Inflammatory macrophage treated with lipopolysaccharide for 4 hours (primary cell): ENCODE measurements around the gene CCDC187.
"Not testable (repeated sequence)": the region's sequence is repeated elsewhere in the genome, so short reads cannot be mapped to it uniquely, and the experiment has no call there.

Source experiments
- DNase-seq: peaks from one replicate; pipeline ENCODE4 v3.0.0-alpha.2; 2020

CCDC187 gene

DNA sequence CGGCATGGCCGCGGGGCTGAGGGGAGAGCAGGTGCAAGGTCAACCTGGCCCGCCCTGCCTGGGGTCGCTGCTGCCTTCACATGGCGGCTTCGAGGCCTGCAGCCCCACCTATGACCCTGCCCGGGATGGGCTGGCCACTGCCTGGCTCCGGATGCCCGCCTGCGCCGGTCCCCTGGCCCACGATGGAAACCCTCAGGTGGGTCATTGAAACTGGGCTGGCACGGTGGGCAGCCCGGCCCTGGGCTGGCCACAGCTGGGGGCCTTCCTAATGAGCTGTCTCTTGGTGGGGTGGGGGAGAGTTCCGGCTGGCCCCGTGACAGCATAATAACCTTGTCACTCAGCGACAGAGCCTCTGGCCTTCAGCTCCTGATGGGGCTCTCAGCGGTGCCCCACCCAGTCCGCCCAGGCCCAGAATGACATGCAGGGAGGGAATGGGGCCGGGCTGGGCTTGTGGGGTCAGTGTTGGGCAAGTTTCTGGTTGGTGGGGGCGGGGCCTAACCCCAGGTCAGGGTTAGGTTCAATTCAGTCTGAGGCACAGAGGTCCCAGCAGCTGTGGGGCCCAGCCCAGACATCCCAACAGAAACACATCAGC is at the start of gene CCDC187:
TSS of gene CCDC187 (minus strand) at position 270 of the 592 bp plus-strand sequence. CDS start at position 6, 264 bp downstream.
- DNase-seq = no peak

DNA sequence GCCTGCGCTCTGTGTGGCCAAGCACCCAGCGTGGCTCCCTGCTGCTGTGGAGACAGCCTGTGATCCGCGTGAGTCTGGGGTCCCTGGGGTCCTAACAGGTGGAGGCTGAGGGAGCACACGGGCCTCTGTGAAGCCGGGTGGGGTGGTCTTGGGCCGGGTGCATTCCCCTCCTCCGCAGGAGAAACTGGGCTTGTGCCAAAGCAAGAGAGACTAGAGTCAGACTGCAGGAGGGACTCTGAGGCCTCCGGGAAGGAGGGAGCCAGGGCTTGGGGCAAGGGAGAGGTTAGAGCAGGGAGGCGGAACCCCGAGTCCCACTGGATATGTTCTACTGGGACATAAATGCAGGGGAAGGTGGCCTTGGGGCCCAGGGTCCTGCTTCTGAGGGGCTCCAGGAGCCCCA is 49.2 kb upstream of the CCDC187 start:
- DNase-seq = no peak

DNA sequence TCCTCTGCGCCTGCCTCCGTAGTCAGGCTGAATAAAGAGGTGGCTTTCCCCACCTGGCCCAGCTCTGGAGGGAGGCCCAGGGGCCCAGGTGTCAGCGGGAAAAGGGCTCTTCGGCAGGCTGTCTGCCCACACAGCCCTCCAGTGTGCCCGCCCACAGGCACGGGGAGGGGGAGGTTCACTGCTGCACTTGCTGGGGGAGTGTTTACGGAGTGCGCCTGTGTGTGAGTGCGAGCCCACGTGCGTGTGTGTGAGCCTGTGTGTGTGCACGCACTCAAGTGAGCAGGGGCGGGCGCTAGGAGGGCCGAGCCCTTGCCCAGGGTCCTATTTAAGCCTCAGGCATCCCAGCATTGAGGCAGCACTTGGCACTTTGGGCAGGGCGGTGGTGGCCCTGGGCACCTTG is 48.8 kb upstream of the CCDC187 start:
- DNase-seq = no peak

DNA sequence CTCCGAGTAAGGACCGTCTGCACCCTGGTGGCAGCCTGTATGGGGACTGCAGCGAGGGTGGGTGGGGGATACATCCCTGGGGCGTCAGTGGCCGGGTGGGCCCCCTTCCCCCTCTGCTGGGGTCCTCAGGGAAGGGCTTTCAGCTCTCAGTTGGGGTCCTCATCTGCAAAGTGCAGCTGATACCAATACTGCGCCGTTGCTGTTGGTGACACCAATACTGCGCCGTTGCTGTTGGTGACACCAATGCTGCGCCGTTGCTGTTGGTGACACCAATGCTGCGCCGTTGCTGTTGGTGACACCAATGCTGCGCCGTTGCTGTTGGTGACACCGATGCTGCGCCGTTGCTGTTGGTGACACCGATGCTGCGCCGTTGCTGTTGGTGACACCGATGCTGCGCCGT is 48.0 kb upstream of the CCDC187 start:
- DNase-seq = not testable (repeated sequence)

DNA sequence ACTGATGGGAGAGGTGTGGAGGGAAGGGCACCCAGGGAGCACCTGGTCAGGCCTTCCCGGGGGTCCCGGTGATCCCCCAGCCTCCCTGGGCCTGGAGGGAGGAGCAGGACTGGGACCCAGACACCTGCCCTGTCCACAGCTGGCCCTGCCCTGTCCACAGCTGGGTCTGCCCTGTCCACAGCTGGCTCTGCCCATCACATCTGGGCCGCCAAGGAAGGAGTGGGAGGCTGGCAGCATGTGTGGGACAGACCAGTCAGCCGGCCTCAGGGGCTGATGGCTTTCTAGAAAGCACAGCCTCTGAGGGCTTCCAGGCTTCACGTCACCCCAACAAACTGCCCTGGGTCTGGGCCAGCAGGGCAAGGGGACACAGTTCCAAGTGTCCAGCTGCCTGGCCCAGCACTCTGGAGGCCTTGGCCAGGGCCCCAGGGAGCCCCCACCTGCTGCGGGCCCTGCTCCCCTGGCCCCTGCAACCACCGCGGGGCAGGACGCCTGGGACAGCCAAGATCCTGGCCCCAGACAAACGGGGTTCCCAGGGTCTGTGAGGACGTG is 47.4 kb upstream of the CCDC187 start:
- DNase-seq = no peak

DNA sequence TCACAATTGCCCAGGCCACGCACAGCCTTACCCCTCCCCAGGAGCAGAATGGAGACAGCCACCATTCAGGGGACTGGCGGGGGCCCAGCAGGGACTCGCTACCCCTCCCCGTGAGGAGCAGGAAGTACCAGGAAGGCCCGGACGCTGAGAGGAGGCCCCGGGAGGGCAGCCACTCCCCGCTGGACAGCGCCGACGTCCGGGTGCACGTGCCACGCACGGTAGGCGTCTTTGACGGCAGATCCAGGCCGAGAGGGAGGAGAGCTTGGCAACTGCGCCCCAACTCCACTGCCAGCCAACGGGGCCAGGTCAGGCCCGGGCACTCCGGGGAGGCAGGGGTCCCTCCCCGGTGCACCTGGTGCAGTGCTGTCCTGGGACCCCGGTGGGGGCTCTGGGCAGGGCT is 45.7 kb upstream of the CCDC187 start:
- no peak for DNase-seq

DNA sequence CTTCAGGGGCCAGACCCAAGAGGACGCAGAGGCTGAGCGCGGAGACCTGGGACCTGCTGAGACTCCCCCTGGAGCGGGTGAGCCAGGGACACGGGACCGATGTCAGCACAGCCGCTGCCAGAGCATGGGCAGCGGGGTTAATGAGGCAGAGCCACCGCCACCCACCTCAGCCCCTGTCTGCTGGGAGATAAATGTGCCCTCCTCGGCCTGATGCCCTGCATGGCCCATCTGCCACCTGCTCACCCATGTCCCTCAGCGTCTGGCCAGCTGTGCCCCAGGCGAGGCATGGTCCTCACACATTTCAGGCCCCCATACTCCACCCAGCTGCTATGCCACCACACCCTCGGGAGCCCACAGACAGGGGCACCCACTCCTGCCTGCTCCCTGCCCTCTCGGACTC is 44.8 kb upstream of the CCDC187 start:
- DNase-seq = no peak

DNA sequence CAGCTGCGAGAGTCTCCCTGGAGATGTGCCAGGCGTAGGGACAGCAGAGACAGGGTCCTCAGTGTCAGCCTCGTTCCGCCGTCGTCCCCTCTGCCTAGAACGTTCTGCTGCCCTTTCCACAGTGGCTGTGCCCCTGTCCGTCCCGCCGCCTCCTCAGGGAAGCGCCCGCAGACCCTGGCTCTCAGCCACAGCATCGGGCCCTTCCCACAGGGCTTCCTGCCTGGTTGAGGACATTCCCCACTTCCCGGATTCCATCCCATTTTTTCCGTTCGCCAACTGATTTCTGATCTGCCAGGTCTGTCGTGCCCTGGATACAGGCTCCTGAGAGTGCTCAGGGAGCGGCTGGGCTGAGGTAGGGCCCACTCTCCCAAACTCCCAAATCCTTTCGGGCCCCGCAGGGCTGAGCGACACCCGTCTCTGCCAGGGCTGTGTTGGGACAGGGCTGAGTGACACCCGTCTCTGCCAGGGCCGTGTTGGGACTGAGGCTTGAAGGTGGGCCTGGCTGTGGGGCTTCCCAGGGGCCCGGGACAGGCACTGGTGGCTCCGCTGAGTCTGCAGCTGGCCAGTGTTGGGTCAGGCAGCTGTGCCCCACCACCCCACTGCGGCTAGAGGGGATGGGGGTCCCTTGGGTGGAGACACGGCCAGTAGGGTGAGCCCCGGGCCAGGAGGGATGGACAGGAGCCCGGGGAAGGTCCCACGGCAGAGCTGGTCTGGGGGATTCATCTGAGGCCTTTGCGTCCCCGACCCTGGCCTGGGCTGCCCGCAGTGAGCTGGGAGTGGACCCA is 43.8 kb upstream of the CCDC187 start:
- no peak for DNase-seq

DNA sequence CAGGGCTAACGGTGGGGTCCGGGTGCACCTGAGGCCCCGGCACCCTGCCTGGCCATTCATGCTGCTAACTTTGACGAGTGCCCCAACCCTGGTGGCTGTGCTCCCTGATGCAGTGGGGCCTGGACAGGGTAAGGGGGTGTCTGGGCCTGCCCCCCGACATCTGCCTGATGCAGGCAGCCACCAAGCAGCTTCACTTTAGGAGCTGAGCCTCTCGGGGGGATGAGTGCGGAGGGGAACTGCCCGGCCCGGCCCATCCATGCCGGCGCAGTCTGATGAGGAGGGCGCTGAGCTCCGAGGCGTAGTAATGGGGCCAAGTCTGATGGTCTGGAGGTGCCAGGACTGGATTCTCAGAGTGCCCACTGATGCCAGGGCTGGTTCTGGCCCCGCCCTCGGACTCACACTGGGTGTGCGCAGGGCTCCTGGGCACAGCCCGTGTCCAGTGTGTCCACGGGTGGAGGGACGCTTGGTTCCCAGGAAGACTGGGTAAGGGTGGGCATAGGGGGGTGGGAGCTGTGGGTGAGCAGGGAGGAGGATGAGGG is 43.1 kb upstream of the CCDC187 start:
- no peak for DNase-seq

DNA sequence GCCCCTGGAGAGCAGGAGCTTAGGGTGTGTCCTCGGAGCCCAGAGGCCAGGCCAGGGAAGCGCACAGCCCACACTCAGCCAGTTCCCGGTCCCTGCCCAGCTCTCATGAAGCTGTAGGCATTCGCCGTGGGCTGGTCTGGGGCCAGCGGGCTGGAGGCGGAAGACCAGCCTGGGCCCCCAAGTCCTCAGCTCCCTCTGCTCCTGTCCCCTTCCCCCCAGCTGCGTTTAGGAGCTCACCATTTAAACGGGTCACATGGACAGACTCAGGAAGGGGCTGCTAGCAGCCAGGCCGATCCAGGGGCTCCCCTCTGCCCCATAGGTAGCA is 42.2 kb upstream of the CCDC187 start:
- DNase-seq = no peak

DNA sequence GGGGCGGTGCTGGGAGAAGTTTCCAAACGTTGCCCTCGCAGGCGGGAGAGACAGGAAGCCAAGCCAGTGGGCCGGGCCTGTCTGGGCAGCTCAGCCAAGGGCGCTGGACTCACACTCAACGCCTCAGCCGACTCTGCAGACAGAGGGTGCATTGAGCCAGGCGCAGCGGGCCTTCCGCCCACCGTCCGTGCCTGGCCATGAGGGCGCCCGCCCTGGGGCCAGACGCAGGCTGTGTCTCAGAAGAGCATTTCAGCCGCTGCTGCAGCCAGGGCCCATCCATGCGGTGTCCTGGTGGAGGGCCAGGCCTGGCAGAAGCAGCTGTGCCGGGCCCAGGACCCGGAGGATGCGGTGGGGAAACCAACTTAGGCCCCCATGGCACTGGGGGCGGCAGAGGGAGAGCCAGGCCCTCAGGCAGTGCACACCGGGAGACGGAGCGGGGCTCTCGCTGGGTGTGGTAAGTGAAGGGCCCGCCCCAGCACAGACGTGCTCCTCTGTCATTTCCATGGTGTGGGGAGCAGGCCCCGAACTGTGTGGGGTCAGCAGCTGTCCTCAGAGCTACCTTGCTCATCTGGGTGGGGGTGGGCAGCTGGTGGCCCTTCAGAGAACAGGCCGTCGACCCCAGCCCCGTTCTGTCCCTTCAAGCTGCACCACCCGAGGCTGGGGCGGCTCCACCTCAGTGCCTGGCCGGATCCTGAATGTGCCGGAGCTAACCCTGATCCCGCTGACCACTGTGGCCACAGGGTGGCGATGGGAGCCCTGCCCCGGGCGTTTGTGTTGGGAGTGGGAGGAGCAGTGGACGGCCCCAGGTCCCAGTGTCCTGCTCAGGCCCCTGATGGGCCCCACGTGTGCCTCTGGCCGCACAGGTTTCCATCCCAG is 41.6 kb upstream of the CCDC187 start:
- no peak for DNase-seq

DNA sequence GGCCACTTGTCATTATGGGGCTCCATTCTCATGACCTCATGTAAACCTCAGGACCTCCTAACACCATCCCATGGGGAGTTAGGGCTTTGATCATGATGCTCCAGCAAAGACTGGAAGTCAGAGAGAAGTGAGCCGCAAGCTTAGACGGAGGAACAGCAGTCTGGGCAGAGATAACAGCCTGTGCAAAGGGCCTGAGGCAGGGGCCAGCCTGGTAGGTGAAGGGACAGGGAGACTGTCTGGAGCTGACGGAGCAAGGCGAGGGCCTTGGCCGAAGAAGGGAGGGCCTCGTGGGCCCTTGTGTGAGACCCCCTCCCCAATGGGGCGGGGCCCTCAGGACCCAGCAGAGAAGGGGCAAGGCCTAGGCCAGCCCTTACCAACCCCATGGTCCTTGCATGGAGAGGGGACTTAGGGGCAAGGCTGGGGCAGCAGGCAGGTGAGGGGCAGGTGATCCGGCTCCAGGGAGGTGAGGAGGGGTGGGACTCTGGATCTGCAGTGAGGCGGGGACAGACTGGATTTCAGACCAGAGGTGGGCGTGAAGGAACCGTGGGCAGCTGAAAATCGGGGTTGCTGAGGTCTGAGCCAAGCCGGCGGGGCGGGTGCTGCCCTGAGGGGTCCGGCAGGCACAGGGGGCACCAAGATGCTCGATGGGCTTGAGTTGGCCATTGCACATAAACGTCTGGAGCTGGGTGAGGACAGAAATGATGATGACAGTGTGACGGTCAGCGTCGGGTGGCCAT is 40.8 kb upstream of the CCDC187 start:
- no peak for DNase-seq

DNA sequence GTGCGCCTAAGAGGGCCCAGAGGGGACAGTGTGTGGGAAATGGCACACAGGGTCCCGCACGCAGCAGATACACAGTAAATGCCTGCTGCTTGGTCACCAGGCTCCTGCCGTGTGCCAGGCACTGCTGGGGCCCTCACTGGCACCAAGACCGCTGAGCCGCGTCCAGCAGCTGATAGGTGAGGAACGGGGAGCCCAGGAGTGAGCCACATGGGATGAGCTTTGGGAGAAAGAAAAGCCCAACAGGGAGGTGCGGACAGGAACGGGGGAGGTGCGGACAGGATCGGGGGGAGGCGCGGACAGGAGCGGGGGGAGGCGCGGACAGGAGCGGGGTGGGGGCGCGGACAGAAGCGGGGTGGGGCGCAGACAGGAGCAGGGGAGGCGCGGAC is 40.0 kb upstream of the CCDC187 start:
- DNase-seq = no peak

DNA sequence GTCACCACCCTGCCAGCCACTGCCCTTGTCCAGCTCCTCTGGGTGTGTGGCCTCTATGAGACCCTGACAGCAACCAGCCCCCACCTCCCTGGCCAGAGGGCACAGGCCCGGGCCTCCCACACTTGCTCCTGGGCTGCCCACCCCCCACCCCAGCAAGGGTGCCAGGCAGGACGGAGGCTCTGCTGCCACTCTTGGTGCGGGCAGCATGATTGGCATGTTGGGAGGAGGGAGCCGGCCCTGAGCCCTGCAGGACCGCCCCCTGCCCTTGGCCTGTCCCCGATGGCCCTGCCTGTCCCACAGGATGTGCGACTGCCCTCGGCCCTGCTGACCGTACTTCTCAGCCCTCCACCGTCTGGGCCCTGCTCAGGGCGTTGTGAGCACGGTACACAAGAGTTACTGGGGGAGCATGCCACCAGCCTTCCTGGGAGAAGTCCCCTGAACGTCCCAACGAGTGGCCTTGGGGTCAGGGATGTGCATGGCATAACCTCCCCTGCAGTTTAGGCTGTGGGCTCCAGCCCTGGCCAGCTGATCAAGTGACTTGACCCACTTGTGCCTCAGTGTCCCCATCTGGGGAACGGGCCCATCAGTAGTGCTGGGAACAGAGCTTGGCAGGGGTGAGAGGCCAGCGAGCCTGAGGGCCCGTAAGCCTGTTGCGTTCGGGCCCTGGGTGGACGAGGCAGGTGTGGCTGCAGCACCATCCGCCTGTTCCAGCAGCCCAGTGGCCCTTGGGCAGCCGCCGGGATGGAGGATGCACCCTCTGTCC is 39.4 kb upstream of the CCDC187 start:
- DNase-seq = no peak

DNA sequence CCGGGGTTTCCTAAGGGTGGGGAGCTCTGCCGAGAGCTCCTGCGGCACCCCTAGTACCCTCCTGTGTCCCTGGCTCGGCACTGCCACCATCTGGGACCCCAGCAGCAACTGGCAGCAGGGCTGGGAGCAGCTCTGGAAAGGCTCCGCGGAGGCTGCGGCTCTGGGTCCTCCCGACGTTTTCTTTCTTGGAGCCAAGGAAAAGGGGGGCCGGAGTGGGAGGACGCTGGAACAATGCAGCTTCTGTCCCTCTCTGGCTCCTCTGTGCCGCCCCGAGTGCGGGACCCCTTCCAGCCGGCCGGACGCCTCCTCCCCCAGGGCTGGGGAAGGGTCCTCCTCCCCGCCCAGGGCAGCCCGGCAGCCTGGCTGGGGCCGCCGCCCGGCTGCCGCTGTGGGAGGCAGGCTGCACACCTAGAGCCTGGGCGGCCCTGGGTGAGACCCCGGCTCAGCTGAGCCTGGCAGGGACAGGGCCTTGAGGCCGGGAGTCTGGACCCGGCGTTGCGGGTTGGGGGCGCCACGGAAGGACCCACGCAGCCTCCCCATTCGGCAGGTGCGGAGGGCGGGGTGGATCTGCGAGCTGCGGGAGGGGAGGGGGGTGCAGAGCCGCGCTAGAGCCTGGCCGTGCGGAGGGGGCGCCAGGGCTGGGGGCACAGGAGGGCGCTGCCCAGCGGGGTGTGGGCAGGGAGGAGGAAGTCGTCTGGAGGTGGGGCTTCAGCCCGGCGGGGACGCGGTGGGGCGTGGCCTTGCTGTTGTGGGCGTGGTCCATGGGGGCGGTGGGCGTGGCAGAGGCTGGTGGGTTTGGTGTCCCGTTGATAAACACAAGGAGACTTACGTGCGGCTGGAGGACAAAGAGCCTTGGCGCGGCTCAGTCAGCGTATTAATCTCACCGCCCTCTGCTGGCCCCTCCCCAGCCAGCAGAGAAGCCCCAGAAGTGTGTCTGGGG is 38.6 kb upstream of the CCDC187 start:
- DNase-seq = peak; percentile 72

DNA sequence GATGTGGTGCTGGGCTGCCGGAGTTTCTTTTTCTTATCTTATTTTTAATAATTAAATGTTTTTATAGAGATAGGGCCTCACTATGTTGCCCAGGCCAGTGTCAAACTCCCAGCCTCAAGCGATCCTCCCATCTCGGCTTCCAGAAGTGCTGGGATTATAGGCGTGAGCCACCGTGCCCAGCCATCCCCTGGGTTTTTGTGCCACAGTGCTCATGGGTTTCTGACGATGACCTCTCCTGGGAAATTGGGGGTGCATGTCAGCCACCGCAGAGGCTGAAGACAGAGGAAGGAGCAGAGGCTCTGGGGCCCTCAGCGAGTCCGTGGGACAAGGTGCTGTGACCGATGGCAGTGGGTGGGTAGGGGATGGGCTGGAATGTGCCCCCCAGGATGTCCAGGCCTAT is 37.9 kb upstream of the CCDC187 start:
- DNase-seq = no peak

DNA sequence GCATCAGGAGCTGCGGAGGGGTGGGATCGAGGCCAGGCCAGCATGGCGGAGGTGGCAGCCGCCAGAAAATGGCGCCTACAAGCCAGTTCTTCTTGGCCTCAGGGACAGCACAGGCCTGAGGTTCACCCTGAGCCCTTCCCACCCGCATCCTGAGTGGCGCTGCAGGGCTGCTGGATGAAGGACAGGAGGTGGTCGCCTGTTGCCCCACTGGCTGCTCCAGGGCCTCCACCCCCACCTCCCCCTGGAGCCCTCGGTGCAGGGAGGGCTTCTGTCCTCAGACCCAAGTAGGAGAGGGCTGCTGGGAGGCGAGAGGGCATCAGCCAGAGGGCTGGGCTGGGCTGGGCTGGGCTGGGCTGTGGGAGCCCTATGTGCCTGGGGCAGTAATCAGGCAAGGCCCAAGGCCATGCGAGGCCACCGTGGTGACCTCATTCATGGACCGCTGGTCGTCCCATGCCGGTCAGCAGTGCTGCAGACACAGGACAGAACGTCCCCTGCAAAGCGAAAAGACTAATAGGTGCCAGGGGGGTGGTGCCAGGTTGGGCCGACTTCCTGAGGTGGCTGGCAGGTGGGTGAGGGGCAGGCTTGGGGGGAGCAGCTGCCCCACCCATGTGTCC is 37.3 kb upstream of the CCDC187 start:
- DNase-seq = no peak

DNA sequence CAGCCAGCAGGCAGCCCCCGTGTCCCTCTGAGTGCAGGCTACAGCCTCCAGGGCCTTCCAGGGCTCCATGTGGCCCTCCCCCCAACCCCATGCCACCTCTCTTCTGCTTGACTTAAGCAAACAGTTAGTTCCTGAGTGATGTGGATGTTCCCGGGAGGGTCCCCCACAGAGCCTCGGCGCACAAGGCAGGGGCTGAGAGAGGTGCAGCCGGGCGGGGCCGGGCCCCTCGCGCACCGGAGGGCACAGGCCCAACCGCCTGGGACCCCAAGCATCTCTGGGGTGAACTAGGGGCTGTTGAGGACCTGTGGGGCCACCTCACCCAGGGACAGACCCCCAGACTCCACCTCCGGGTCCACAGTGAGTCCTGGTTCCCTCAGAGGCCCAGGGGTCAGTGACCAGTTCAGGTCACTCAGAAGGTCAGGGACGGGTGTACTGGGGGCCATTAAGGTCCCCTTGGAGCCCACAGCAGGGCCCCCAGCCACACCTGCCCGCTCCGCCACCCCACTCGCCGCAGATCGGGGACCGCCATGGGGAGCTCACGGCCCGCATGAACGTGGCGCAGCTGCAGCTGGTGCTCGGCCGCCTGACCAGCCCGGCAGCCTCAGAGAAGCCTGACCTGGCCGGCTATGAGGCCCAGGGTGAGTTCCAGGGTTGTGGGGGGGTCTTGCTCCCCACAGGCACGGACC is 36.6 kb upstream of the CCDC187 start:
- no peak for DNase-seq

DNA sequence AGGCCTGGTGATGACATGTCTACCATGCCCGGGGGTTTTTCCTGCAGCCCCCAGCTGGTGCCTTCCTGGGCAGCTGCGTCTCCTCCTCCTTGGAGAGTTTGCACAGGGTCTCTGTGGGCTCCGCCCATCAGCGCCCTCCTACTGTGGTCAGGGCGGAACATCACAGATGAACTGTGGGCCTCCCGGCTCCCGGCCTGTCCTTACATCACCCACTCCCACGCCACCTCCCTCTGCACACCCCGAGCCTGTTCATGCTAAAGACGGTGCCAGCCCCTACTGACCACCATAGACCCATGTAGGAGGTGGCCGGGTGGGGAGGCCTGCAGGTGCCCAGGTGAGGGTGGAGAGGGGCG is 36.0 kb upstream of the CCDC187 start:
- no peak for DNase-seq
